Neural cell (in vitro differentiated cells): ENCODE data around the gene CELSR2. TPM values are rescaled to one million over a fixed set of nuclear protein-coding genes. Genes with fewer than 3 reads are reported as not detected.

Experiments used
- H2AFZ ChIP-seq: fragments of 200-600, 300-800 bp; sonication (generic), shearing (Covaris generic); 2 replicates; pipeline ENCODE4 v1.6.0; 2014; ENCODE audit warnings: low read depth, mild to moderate bottlenecking, antibody characterized with exemption, low read length, moderate library complexity
- H3F3A ChIP-seq: fragments of 200-600 bp; shearing (Covaris generic); 2 replicates; pipeline ENCODE4 v1.6.1; 2016; ENCODE audit warnings: mild to moderate bottlenecking, moderate library complexity, mixed read lengths, antibody characterized with exemption, low read length; ENCODE audit not compliant: insufficient read depth, poor library complexity, severe bottlenecking
- H3K27ac ChIP-seq: fragments of 200-600, 300-800 bp; sonication (generic), shearing (Covaris generic); 2 replicates; pipeline ENCODE4 v1.5.1; 2014; ENCODE audit warnings: mild to moderate bottlenecking, low read length, moderate library complexity
- H3K27me3 ChIP-seq: fragments of 300-800, 200-600 bp; sonication (generic), shearing (Covaris generic); 2 replicates; pipeline ENCODE4 v1.6.0; 2014; ENCODE audit warnings: mild to moderate bottlenecking, low read depth, low read length, moderate library complexity; ENCODE audit not compliant: insufficient read depth
- H3K36me3 ChIP-seq: fragments of 300-800, 200-600 bp; sonication (generic), shearing (Covaris generic); 2 replicates; pipeline ENCODE4 v1.5.1; 2014; ENCODE audit warnings: mild to moderate bottlenecking, antibody characterized with exemption, low read length, moderate library complexity; ENCODE audit not compliant: insufficient read depth
- H3K4me2 ChIP-seq: fragments of 300-800, 200-600 bp; sonication (generic), shearing (Covaris generic); 2 replicates; pipeline ENCODE4 v1.6.0; 2014; ENCODE audit warnings: mild to moderate bottlenecking, low read length
- H3K4me3 ChIP-seq: fragments of 300-800, 200-600 bp; sonication (generic), shearing (Covaris generic); 2 replicates; pipeline ENCODE4 v1.5.1; 2014; ENCODE audit warnings: mild to moderate bottlenecking, low read length, moderate library complexity
- H3K79me2 ChIP-seq: fragments of 200-600 bp; shearing (Covaris generic); replicated peaks from 2 replicates; pipeline ENCODE4 v1.6.0; 2014; ENCODE audit warnings: mild to moderate bottlenecking, low read length, moderate library complexity; ENCODE audit not compliant: insufficient read depth
- H3K9ac ChIP-seq: fragments of 300-800, 200-600 bp; sonication (generic), shearing (Covaris generic); 2 replicates; pipeline ENCODE4 v1.6.1; 2016; ENCODE audit warnings: mild to moderate bottlenecking, low read length, mixed read lengths
- H3K9me2 ChIP-seq: fragments of 200-600 bp; shearing (Covaris generic); 2 replicates; pipeline ENCODE4 v1.6.1; 2016; ENCODE audit warnings: mild to moderate bottlenecking, low read length, mixed read lengths; ENCODE audit not compliant: insufficient read depth
- H3K9me3 ChIP-seq: fragments of 200-600, 300-800 bp; sonication (generic), shearing (Covaris generic); 2 replicates; pipeline ENCODE4 v1.6.1; 2016; ENCODE audit warnings: mild to moderate bottlenecking, mixed run types, low read length, moderate library complexity, mixed read lengths
- H4K20me1 ChIP-seq: fragments of 200-600 bp; shearing (Covaris generic); 2 replicates; pipeline ENCODE4 v1.6.1; 2016; ENCODE audit warnings: mild to moderate bottlenecking, mixed run types; ENCODE audit not compliant: insufficient read depth
- EP300 ChIP-seq: fragments of 450-650 bp; conservative IDR thresholded peaks from 2 replicates; pipeline ENCODE4 v1.6.1; 2014; ENCODE audit warnings: antibody characterized with exemption, mild to moderate bottlenecking, moderate library complexity; ENCODE audit not compliant: poor library complexity, severe bottlenecking
- EZH2 ChIP-seq: fragments of 200-600, 300-800 bp; shearing (Covaris generic), sonication (generic); IDR thresholded peaks from 2 replicates; pipeline ENCODE4 v1.6.1; 2014; ENCODE audit warnings: antibody characterized with exemption, low read length, borderline replicate concordance, mild to moderate bottlenecking; ENCODE audit not compliant: insufficient read depth, poor library complexity, severe bottlenecking
- MXI1 ChIP-seq: fragments of 450-650 bp; conservative IDR thresholded peaks from 2 replicates; pipeline ENCODE4 v1.6.1; 2014; ENCODE audit warnings: antibody characterized with exemption, mild to moderate bottlenecking; ENCODE audit not compliant: poor library complexity, severe bottlenecking
- POLR2AphosphoS5 ChIP-seq: IDR thresholded peaks from 2 replicates; pipeline ENCODE4 v1.6.1; 2012
- RAD21 ChIP-seq: fragments of 450-650 bp; conservative IDR thresholded peaks from 2 replicates; pipeline ENCODE4 v1.6.1; 2014; ENCODE audit warnings: antibody characterized with exemption, mild to moderate bottlenecking, moderate library complexity
- SMC3 ChIP-seq: fragments of 450-650 bp; conservative IDR thresholded peaks from 2 replicates; pipeline ENCODE4 v1.6.1; 2014; ENCODE audit warnings: antibody characterized with exemption, mild to moderate bottlenecking, moderate library complexity; ENCODE audit not compliant: poor library complexity
- TAF1 ChIP-seq: IDR thresholded peaks from 2 replicates; pipeline ENCODE4 v1.6.1; 2012; ENCODE audit warnings: low read depth
- polyA plus RNA-seq: library from polyadenylated mRNA; depleted of rRNA; stranded (reverse); fragments of >200 nt; gene quantifications from 2 replicates; pipeline ENCODE4 v1.2.3, GENCODE V29; 2014
- TF ChIP-seq, protein P1 (sequence below): IDR thresholded peaks from 2 replicates; pipeline ENCODE4 v1.6.1; 2012; ENCODE audit warnings: borderline replicate concordance
- TF ChIP-seq, protein P2 (sequence below): fragments of 450-650 bp; IDR thresholded peaks from 2 replicates; pipeline ENCODE4 v1.5.1; 2014; ENCODE audit warnings: antibody characterized with exemption, mild to moderate bottlenecking, moderate library complexity; ENCODE audit not compliant: poor library complexity, severe bottlenecking

The CELSR2 gene
- polyA plus RNA-seq, 1 donor from 2014 or later: 7.9 TPM

DNA sequence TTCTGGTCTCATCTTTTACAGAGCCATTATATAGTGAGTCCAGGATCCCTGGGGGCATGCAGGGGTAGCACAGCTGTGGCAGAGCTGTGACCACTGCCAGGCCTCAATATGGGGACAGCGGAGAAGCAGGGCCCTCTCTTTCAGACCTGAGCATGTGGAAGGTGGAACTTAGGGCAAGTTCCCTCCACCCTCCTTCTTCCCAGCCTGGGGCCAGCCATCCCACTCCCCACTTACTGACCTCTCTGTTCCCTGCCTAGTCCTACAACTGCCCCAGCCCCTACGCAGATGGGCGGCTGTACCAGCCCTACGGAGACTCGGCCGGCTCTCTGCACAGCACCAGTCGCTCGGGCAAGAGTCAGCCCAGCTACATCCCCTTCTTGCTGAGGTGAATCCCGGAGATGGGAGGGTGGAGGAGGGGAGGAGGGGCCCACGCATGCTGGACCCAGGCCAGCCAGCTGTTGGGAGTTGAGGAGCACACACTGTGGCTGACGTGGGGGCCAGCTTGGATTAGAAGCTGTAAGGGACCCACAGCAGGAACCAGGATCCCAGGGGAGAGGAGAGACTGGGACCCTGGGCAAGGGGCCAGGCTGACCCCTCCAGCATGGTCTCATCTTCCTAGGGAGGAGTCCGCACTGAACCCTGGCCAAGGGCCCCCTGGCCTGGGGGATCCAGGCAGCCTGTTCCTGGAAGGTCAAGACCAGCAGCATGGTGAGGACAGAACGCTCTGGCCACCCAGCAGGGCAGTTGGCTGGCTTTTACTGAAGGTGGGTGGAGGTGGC lies 22.9 kb downstream of the CELSR2 start:
- no peaks in the 10 kb centered on the region for H3K9me2 ChIP-seq

DNA sequence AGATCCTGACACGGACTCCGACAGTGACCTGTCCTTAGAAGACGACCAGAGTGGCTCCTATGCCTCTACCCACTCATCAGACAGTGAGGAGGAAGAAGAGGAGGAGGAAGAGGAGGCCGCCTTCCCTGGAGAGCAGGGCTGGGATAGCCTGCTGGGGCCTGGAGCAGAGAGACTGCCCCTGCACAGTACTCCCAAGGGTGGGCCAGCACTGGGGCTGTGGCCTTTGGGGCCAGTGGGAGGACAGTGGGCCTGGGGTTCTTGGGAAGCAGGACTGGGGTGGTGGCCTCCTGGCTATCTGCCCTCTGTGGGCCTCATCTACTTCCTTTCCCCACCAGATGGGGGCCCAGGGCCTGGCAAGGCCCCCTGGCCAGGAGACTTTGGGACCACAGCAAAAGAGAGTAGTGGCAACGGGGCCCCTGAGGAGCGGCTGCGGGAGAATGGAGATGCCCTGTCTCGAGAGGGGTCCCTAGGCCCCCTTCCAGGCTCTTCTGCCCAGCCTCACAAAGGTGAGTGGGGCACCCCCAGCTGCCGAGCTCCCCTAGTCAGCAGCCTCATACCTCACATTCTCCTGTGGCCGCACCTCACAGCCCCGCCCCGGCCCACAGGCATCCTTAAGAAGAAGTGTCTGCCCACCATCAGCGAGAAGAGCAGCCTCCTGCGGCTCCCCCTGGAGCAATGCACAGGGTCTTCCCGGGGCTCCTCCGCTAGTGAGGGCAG lies 23.6 kb downstream of the CELSR2 start:
- Histone ChIP-seq H3K4me2 (no peak overlapping the region), H3K27ac (no peak overlapping the region), H3K4me3 (no peak overlapping the region), H3K9ac (no peak overlapping the region), H3K27me3 (no peaks in the 10 kb centered on the region), H4K20me1 (no peaks in the 10 kb centered on the region), H3K36me3 (no peaks in the 10 kb centered on the region), H3K9me3 (no peaks in the 10 kb centered on the region), H2AFZ (no peak overlapping the region), H3K79me2 (no peaks in the 10 kb centered on the region), H3F3A (no peaks in the 10 kb centered on the region), H3K9me2 (no peaks in the 10 kb centered on the region)
- TF ChIP-seq MXI1 (no peak), TAF1 (no peak), EP300 (no peak), RAD21 (no peak), POLR2AphosphoS5 (no peak), EZH2 (no peak)
- TF ChIP-seq, protein P1, sequence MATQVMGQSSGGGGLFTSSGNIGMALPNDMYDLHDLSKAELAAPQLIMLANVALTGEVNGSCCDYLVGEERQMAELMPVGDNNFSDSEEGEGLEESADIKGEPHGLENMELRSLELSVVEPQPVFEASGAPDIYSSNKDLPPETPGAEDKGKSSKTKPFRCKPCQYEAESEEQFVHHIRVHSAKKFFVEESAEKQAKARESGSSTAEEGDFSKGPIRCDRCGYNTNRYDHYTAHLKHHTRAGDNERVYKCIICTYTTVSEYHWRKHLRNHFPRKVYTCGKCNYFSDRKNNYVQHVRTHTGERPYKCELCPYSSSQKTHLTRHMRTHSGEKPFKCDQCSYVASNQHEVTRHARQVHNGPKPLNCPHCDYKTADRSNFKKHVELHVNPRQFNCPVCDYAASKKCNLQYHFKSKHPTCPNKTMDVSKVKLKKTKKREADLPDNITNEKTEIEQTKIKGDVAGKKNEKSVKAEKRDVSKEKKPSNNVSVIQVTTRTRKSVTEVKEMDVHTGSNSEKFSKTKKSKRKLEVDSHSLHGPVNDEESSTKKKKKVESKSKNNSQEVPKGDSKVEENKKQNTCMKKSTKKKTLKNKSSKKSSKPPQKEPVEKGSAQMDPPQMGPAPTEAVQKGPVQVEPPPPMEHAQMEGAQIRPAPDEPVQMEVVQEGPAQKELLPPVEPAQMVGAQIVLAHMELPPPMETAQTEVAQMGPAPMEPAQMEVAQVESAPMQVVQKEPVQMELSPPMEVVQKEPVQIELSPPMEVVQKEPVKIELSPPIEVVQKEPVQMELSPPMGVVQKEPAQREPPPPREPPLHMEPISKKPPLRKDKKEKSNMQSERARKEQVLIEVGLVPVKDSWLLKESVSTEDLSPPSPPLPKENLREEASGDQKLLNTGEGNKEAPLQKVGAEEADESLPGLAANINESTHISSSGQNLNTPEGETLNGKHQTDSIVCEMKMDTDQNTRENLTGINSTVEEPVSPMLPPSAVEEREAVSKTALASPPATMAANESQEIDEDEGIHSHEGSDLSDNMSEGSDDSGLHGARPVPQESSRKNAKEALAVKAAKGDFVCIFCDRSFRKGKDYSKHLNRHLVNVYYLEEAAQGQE: no peak
- TF ChIP-seq, protein P2, sequence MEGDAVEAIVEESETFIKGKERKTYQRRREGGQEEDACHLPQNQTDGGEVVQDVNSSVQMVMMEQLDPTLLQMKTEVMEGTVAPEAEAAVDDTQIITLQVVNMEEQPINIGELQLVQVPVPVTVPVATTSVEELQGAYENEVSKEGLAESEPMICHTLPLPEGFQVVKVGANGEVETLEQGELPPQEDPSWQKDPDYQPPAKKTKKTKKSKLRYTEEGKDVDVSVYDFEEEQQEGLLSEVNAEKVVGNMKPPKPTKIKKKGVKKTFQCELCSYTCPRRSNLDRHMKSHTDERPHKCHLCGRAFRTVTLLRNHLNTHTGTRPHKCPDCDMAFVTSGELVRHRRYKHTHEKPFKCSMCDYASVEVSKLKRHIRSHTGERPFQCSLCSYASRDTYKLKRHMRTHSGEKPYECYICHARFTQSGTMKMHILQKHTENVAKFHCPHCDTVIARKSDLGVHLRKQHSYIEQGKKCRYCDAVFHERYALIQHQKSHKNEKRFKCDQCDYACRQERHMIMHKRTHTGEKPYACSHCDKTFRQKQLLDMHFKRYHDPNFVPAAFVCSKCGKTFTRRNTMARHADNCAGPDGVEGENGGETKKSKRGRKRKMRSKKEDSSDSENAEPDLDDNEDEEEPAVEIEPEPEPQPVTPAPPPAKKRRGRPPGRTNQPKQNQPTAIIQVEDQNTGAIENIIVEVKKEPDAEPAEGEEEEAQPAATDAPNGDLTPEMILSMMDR: no peak

More for the DNA sequence above, 22.9 kb downstream of the CELSR2 start:
- H3K9me3 ChIP-seq: no peaks in the 10 kb centered on the region
- H3K79me2 ChIP-seq: no peaks in the 10 kb centered on the region
- H3K9ac ChIP-seq: no peak overlapping the region
- H3K27ac ChIP-seq: no peak overlapping the region
- H3K4me3 ChIP-seq: no peak overlapping the region
- peaks cover 5% of the 10 kb centered on the region for H3K36me3 ChIP-seq
- H3F3A ChIP-seq: no peaks in the 10 kb centered on the region
- TF ChIP-seq EP300 (no peak), EZH2 (no peak), TAF1 (no peak), POLR2AphosphoS5 (no peak), RAD21 (no peak), SMC3 (no peak), MXI1 (no peak)
- TF ChIP-seq, protein P1: no peak
- TF ChIP-seq, protein P2: no peak
- no peaks in the 10 kb centered on the region for H4K20me1 ChIP-seq
- H3K27me3 ChIP-seq: no peaks in the 10 kb centered on the region
- H3K4me2 ChIP-seq: no peak overlapping the region
- H2AFZ ChIP-seq: no peak overlapping the region
